Endothelial cell of umbilical vein (primary cell): ENCODE measurements around the gene CEP250. TPM values are rescaled to one million over a fixed set of nuclear protein-coding genes. Genes with fewer than 3 reads are reported as not detected.

ENCODE experiments used
- BruUV-seq: library from RNA; stranded (reverse); fragments of 400-500 nt; replicated peaks from 2 replicates; lab custom pipeline; 2021; lab: Mats Ljungman, UMichigan
- CTCF ChIA-PET: fragments of 300-600, 350-600 bp; sonication (Branson Sonifier 250); formaldehyde crosslinking; loops from one replicate; lab custom pipeline; 2021; ENCODE audit warnings: antibody characterized with exemption, inconsistent platforms; lab: Charles Lee
- POLR2A ChIA-PET: fragments of 300-600, 350-600 bp; sonication (Branson Sonifier 250); formaldehyde crosslinking; loops from one replicate; lab custom pipeline; 2021; ENCODE audit warnings: antibody characterized with exemption, inconsistent platforms; lab: Charles Lee
- DNase-seq: peaks from one replicate; pipeline ENCODE4 v3.0.0-alpha.2; 2011; ENCODE audit warnings: low read depth, low spot score
- FAIRE-seq: peaks from 2 replicates; lab custom pipeline; 2011; peaks lifted over from hg19 to GRCh38; lab: Jason Lieb, UNC
- H2AFZ ChIP-seq: 2 replicates; pipeline ENCODE4 v1.6.0; 2012; ENCODE audit warnings: low read depth, low read length, control low read depth, inconsistent platforms
- H3K27ac ChIP-seq: 2 replicates; pipeline ENCODE4 v1.5.1; 2011; ENCODE audit warnings: low read depth, mild to moderate bottlenecking, control low read depth, low read length, moderate library complexity; ENCODE audit not compliant: insufficient read depth
- H3K27me3 ChIP-seq, 2 experiments: 2 replicates each; pipeline versions ENCODE4 v1.6.0 to v1.6.1; 2011; ENCODE audit warnings: low read length in 2 of 2, mixed read lengths in 1 of 2; ENCODE audit not compliant: control insufficient read depth in 2 of 2, insufficient read depth in 2 of 2
- H3K36me3 ChIP-seq, 2 experiments: 2 replicates in 1 of 2; 3 replicates in 1 of 2; pipeline ENCODE4 v1.5.1; 2011; ENCODE audit warnings: low read length in 2 of 2, mild to moderate bottlenecking in 1 of 2, moderate library complexity in 1 of 2; ENCODE audit not compliant: control insufficient read depth in 2 of 2, insufficient read depth in 2 of 2; ENCODE audit errors: extremely low read depth in 1 of 2
- H3K4me1 ChIP-seq: 3 replicates; pipeline ENCODE4 v1.5.1; 2011; ENCODE audit warnings: mild to moderate bottlenecking, low read length; ENCODE audit not compliant: control insufficient read depth, insufficient read depth; ENCODE audit errors: extremely low read depth
- H3K4me2 ChIP-seq: 2 replicates; pipeline ENCODE4 v1.6.1; 2011; ENCODE audit warnings: low read length, control low read depth, mixed read lengths; ENCODE audit not compliant: insufficient read depth
- H3K4me3 ChIP-seq, 3 experiments: fragments of 200-600 bp in 1 of 3; sonication (generic), shearing (Covaris generic) in 1 of 3; replicated peaks in 1 of 3; 2 replicates each; pipeline ENCODE4 v1.5.1; 2011 to 2016; ENCODE audit warnings: control low read depth in 3 of 3, low read length in 3 of 3, mild to moderate bottlenecking in 2 of 3, inconsistent platforms in 1 of 3, low read depth in 1 of 3, moderate library complexity in 1 of 3; ENCODE audit not compliant: insufficient read depth in 1 of 3
- H3K79me2 ChIP-seq: 2 replicates; pipeline ENCODE4 v1.6.0; 2012; ENCODE audit warnings: low read length, inconsistent platforms; ENCODE audit not compliant: control insufficient read depth, insufficient read depth
- H3K9ac ChIP-seq: replicated peaks from 2 replicates; pipeline ENCODE3; 2011; ENCODE audit warnings: low read length, control low read depth; ENCODE audit not compliant: insufficient read depth; ENCODE audit errors: extremely low read depth
- H3K9me1 ChIP-seq: replicated peaks from 3 replicates; pipeline ENCODE4 v1.6.0; 2011; ENCODE audit warnings: mild to moderate bottlenecking, low read length; ENCODE audit not compliant: control insufficient read depth, insufficient read depth; ENCODE audit errors: extremely low read depth
- H3K9me3 ChIP-seq: replicated peaks from 2 replicates; pipeline ENCODE4 v1.5.1; 2012; ENCODE audit warnings: low read length, inconsistent platforms; ENCODE audit not compliant: control insufficient read depth, insufficient read depth
- H4K20me1 ChIP-seq: replicated peaks from 2 replicates; pipeline ENCODE3; 2011; ENCODE audit warnings: mild to moderate bottlenecking, low read length; ENCODE audit not compliant: control insufficient read depth, insufficient read depth; ENCODE audit errors: extremely low read depth
- EZH2 ChIP-seq: IDR thresholded peaks from 2 replicates; pipeline ENCODE4 v1.6.1; 2012; ENCODE audit warnings: borderline replicate concordance, low read depth, mild to moderate bottlenecking, moderate library complexity, low read length, inconsistent platforms; ENCODE audit not compliant: severe bottlenecking
- FOS ChIP-seq: IDR thresholded peaks from 2 replicates; pipeline ENCODE4 v1.6.1; 2011; ENCODE audit warnings: mild to moderate bottlenecking, low read length, moderate library complexity, borderline replicate concordance; ENCODE audit not compliant: insufficient read depth
- GATA2 ChIP-seq: IDR thresholded peaks from 2 replicates; pipeline ENCODE4 v1.7.0; 2011; ENCODE audit warnings: low read depth, mild to moderate bottlenecking, moderate library complexity, mixed read lengths, low read length; ENCODE audit not compliant: insufficient read length, insufficient read depth
- JUN ChIP-seq: IDR thresholded peaks from 2 replicates; pipeline ENCODE4 v1.6.1; 2011; ENCODE audit warnings: borderline replicate concordance, low read depth; ENCODE audit not compliant: insufficient read length, insufficient read depth
- MYC ChIP-seq: IDR thresholded peaks from one replicate; pipeline ENCODE4 v1.6.1; 2011; ENCODE audit warnings: mild to moderate bottlenecking, low read depth, low read length
- POLR2A ChIP-seq: IDR thresholded peaks from 2 replicates; pipeline ENCODE4 v1.6.1; 2012; ENCODE audit warnings: low read depth, mild to moderate bottlenecking, control low read depth, low read length
- POLR2AphosphoS5 ChIP-seq: IDR thresholded peaks from 2 replicates; pipeline ENCODE4 v1.6.1; 2012; ENCODE audit warnings: low read depth, mild to moderate bottlenecking, control low read depth, low read length, moderate library complexity; ENCODE audit not compliant: insufficient read depth
- dilution Hi-C: fragments of 300-500 bp; cut with MboI; formaldehyde crosslinking; loops from one replicate; pipeline ENCODE4 v1.15.0; 2019; ENCODE audit warnings: low sequenced_read_pairs; ENCODE audit not compliant: extremely low pct_ligation_motif_present
- intact Hi-C: fragments of 100-400 bp; cut with micrococcal nuclease; formaldehyde crosslinking; loops from one replicate; pipeline ENCODE4 v1.10.0; 2022
- polyA plus RNA-seq, 4 experiments: library from polyadenylated mRNA; depleted of rRNA in 3 of 4; stranded (reverse) in 3 of 4; unstranded in 1 of 4; fragments of >200 nt; gene quantifications; 2 replicates each; pipeline versions ENCODE4 v1.2.1 to v1.2.3, GENCODE V29; 2011 to 2012; ENCODE audit warnings: missing spikeins in 1 of 4
- total RNA-seq: library from RNA; stranded (reverse); gene quantifications from 2 replicates; pipeline ENCODE4 v1.2.3, GENCODE V29; 2021
- TF ChIP-seq, protein P1 (sequence below): IDR thresholded peaks from 2 replicates; pipeline ENCODE4 v1.6.1; 2011; ENCODE audit not compliant: insufficient read depth, insufficient read length
- TF ChIP-seq, protein P2 (sequence below), 2 donors: IDR thresholded peaks; 1 replicate in 1 of 2; 2 replicates in 1 of 2; pipeline ENCODE4 v1.5.1; 2011; ENCODE audit warnings: low read length in 2 of 2, mild to moderate bottlenecking in 2 of 2, moderate library complexity in 2 of 2, control low read depth in 1 of 2, inconsistent platforms in 1 of 2, low read depth in 1 of 2; ENCODE audit not compliant: insufficient read depth in 1 of 2; ENCODE audit errors: extremely low read depth in 1 of 2

CEP250 gene
- total and polyA plus RNA-seq, 2 donors (not counting 3 experiments of a cell fraction or from before 2014, with no cell fraction given): 5.3 to 58.9 TPM

DNA sequence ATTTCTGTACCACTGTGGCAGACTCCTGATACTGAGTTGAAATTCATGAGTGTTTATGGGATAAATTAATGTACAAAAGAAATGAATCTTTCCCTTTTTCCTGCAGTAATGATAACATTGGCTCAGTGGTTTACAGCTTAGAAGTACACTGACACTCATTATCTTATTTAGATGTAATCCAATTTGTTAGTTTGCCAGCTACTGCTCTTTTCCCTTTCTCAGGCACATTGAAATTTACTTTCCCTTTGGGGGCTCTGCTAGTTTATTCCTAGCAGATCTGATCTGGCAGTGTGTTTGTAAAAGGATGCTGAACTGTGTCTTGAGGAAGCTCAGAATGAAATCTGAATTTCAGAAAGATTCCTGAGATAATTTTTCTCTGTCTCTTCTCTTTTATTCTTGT, 3.0 kb downstream of the CEP250 start:
- no peaks in the 10 kb centered on the region for H3K9me3 ChIP-seq
- no peak overlapping the region for H3K27ac ChIP-seq
- POLR2A ChIA-PET: interaction anchor here (1.1 kb wide), 1 partner anchor 16 kb away, joined by 3 read pairs; no protein-coding TSS in a partner anchor
- H3K36me3 ChIP-seq: peaks cover 0 to 2% of the 10 kb centered on the region in 2 experiments
- DNase-seq: no peak
- H3K9me1 ChIP-seq: no peaks in the 10 kb centered on the region
- CTCF ChIA-PET: interaction anchor here (0.8 to 1.5 kb wide), 2 partner anchors 8 to 11 kb away, joined by 3 read pairs; no protein-coding TSS in a partner anchor
- TF ChIP-seq JUN: no peak
- TF ChIP-seq, protein P1, sequence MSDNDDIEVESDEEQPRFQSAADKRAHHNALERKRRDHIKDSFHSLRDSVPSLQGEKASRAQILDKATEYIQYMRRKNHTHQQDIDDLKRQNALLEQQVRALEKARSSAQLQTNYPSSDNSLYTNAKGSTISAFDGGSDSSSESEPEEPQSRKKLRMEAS: no peak
- no peak for TF ChIP-seq POLR2AphosphoS5
- TF ChIP-seq GATA2: no peak
- TF ChIP-seq, protein P2, sequence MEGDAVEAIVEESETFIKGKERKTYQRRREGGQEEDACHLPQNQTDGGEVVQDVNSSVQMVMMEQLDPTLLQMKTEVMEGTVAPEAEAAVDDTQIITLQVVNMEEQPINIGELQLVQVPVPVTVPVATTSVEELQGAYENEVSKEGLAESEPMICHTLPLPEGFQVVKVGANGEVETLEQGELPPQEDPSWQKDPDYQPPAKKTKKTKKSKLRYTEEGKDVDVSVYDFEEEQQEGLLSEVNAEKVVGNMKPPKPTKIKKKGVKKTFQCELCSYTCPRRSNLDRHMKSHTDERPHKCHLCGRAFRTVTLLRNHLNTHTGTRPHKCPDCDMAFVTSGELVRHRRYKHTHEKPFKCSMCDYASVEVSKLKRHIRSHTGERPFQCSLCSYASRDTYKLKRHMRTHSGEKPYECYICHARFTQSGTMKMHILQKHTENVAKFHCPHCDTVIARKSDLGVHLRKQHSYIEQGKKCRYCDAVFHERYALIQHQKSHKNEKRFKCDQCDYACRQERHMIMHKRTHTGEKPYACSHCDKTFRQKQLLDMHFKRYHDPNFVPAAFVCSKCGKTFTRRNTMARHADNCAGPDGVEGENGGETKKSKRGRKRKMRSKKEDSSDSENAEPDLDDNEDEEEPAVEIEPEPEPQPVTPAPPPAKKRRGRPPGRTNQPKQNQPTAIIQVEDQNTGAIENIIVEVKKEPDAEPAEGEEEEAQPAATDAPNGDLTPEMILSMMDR (IDR thresholded peaks at IDR 0.05; ENCODE audit: extremely low read depth in 1 of 2, insufficient read depth in 1 of 2, low read depth in 1 of 2, low read length in 2 of 2): no peak
- TF ChIP-seq MYC: no peak
- no peak for TF ChIP-seq POLR2A
- TF ChIP-seq FOS: no peak
- no peak for TF ChIP-seq EZH2
- no peak for FAIRE-seq
- H3K4me3 ChIP-seq: no peak overlapping the region
- BruUV-seq: no TSS peak
- dilution Hi-C loops (no loop called here), intact Hi-C loops (loop anchor here (5.0 kb wide), 1 partner anchor 406 kb away; no protein-coding TSS in a partner anchor)
- peaks cover 6% of the 10 kb centered on the region for H3K79me2 ChIP-seq
- H3K9ac ChIP-seq: no peak overlapping the region
- no peak overlapping the region for H3K4me2 ChIP-seq
- H3K4me1 ChIP-seq: peaks cover 27% of the 10 kb centered on the region
- H3K27me3 ChIP-seq: no peaks in the 10 kb centered on the region
- H4K20me1 ChIP-seq: no peaks in the 10 kb centered on the region
- no peak overlapping the region for H2AFZ ChIP-seq
